HG03457 (cell line): Measurements from ENCODE around the gene ANK3.

ENCODE experiments used
- ATAC-seq: cut with Tn5 transposase; IDR thresholded peaks from one replicate; pipeline ENCODE4 v1.9.1; 2021; ENCODE audit warnings: moderate number of reproducible peaks; ENCODE audit not compliant: unreplicated experiment

The ANK3 gene

DNA sequence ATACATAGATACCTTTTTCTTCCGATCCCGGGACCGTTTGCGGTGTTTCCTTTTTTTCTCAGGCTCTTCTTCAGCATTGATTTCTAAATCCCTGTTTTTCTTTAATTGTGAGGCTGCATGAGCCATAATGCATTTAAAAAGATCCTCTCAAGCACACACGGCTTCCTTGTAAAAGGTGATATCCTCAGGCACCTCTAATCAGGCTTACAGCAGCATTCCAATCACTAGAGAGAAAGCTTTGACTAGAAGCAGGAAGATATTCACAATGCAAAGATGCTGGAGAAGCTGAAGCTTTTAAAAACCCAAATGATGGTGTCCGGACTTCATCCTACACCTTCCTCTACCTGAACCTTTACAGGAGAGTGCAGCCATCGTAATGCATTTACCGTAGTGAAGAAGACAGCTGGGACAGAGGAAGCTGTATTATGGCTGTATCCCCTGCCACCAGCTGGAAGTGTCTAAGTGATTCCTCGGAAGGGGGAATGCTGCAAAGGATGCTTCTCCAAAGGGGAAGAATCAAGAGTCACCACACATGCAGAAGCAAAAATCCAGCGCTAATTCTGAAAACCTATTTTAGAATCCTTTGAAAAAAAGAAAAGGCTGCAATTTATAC lies at the start of gene ANK3:
TSS of gene ANK3 (minus strand) at position 463 of the 613 bp plus-strand sequence. CDS start at position 126, 337 bp downstream.
- ATAC-seq, result no peak

DNA sequence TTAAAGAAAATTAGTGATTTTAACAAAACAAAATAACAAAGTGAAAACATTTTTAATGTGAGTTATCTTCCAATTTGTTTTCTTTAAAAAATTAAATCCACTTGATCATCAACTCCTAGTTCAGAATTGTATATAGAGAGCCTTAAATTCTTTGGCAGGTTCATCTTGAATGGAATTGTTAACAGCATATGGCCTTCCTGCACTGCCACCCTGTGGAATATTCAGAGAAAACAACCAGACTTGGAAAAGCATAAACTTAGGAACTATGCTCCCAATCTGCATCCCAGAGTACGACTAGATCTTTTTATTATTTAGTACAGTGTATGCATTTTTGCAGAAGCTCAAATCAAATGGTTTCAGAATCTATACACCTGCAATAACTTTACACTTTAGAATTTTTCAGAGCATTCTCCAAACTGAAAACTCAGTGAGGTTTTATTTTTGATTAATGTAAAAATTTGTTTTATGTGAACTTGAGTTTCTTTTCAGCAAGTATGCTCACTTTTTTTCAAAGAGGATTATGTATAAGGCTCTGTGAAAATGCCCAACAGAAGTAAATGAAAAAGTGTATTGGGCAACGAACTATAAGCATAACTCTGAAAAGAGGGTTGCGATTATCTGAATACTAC lies 44.9 kb upstream of the ANK3 start:
- no peak for ATAC-seq

- no peak for ATAC-seq
Measured at GRCh38 chr10:60433684-60434083, 44.0 kb upstream of the ANK3 start.

DNA sequence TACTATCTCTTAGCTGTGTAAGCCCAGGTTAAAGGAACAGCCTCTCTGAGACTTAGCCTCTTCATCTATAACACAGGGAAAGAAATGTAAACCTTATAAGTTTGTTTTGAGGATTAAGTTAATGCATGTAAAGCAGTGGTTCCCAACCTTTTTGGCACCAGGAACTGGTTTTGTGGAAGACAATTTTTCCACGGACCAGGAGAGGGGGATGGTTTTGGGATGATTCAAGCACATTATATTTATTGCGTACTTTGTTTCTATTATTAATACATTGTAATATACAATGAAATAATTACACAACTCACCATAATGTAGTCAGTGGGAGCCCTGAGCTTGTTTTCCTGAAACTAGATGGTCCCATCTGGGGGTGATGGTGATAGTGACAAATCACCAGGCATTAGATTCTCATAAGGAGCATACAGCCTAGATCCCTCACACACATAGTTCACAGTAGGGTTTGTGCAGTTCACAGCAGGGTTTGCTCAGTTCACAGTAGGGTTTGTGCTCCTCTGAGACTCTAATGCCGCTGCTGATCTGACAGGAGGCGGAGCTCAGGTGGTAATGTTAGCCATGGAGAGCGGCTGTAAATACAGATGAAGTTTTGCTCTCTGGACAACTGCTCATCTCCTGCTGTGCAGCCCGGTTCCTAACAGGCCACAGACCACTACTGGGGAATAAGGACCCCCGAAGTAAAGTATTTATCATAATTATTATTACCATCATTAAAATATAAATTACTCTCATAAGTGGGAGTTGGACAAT lies 41.3 kb upstream of the ANK3 start:
- no peak for ATAC-seq

DNA sequence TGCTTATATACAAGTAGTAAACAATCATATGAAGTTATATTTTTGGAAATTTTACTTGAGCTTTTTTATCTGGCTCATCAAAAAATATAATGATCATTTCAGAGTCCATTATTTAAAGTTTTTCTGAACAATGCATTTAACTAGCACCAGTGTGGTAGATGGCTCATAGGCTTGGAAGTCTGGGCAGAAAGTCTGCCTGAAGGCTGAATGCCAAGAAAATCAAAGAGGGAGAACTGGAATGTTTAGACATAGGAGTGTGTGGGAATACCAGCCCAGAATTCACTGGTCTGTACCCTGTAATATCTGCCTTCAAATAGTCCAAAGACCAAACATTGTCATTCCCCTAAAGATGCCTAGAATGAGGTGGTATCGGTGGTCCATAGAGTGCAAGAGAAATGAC lies 40.3 kb upstream of the ANK3 start:
- no peak for ATAC-seq

- no peak for ATAC-seq
Measured at GRCh38 chr10:60429084-60429849, 39.6 kb upstream of the ANK3 start.

GRCh38 chr10:60428387-60428737 lies 38.7 kb upstream of the ANK3 start:
- no peak for ATAC-seq

GRCh38 chr10:60427709-60428386 lies 38.2 kb upstream of the ANK3 start:
- ATAC-seq, result no peak

GRCh38 chr10:60427148-60427547 lies 37.5 kb upstream of the ANK3 start:
- no peak for ATAC-seq

DNA sequence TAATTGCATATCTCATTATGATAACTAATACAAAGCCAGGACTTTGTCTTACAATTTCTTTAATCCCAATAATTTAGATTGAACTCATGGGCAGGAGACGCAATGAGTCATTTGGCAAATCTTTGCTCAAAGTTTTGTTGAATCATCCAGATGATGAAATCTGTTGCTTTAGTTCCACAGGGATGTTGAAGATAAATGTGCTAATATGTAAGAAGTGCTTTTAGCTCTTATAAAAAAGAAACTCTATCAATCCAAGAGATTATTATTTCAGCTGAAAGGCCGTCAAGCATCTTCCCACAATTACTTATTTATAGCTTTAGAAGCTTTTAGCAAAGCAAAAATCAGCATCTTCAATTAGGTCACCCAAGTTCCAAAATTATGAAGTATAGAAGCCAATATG lies 36.8 kb upstream of the ANK3 start:
- ATAC-seq, result no peak

- ATAC-seq, result no peak
Measured at GRCh38 chr10:60425392-60426110, 35.9 kb upstream of the ANK3 start.

GRCh38 chr10:60424971-60425370 lies 35.3 kb upstream of the ANK3 start:
- no peak for ATAC-seq

DNA sequence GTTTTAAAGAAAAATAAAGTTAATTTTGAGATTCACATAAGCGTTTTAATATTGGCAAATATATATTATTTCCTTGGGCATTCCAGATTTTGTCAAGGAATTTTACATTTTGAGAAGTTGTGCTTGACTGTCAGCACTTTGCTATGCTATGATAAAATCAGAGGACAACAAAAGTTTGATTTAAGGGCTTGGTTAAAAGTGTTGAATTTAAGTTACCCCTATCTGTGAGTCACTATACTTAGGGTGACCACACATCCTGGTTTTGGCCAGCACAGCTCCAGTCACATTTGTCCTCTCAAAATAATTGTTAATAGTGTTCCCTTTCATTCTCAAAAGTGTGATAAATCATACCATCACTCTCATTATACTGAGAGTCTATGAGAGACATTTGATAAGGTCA lies 34.2 kb upstream of the ANK3 start:
- ATAC-seq, result no peak

- ATAC-seq, result no peak
Measured at GRCh38 chr10:60422809-60423208, 33.1 kb upstream of the ANK3 start.

DNA sequence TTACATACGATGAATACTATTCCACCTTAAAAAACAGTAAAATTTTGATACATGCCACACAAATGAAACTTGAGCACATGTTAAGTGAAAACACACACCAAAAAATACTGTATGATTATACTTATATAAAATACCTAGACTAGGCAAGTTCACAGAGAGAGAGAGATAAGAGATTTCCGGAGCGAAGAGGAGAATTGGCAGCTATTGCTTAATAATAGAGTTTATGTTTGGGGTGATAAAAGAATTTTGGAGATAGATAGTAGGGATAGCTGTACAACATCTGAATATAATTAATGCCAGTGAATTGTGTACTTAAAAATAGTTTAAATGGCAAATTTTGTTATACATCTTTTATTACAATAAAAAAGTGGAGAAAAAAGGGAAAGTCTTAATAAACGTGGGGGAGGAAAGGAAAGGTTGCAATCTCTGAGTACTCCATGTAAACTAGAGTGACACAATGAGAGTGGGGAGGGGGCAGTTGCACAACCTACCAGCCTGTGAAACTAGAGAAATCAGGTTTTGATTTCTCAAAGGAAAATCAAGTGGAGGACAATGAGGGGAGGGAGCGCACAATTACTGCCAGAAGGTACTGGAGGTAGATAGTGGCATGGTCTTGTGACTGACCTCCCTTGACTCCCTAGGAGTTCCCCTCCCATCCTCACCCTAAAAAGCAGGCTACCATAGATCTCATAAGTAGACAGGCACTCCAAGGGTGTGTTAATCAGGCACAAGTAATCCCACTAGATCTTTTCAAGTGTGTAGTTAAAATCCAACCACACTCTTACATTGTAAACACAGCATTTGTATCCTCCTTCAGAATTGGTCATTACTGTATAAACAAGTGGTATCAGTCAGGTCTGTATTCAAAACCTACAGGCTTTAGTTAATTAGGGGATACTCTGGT lies 31.6 kb upstream of the ANK3 start:
- no peak for ATAC-seq

- no peak for ATAC-seq
Measured at GRCh38 chr10:60419249-60419648, 29.6 kb upstream of the ANK3 start.

GRCh38 chr10:60417901-60418300 lies 28.2 kb upstream of the ANK3 start:
- no peak for ATAC-seq

- no peak for ATAC-seq
Measured at GRCh38 chr10:60417024-60417423, 27.3 kb upstream of the ANK3 start.

- no peak for ATAC-seq
Measured at GRCh38 chr10:60414877-60415585, 25.4 kb upstream of the ANK3 start.
